ENCODE measurements around the gene VPS8.
"Not testable (repeated sequence)": the region's sequence is repeated elsewhere in the genome, so short reads cannot be mapped to it uniquely, and the experiment has no call there.

VPS8 gene

DNA sequence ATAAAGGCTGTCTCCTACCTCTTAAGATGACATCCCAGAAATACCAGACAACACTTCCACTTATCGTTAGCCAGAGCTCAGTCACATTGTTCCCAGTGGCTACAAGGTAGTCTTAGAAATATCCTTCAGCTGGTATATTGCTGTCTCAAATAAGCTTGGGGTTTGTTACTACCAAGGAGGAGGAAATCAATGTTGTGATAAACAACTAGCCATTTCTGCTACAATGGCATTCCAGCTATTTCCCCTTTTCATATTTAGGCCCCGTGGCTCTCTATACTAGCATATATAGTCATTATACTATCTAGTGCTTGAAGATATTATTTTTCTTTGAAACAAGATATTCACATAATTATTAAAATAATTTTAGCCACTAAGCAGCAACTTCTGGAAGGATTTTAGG lies 56.5 kb downstream of the VPS8 start:
- no peak for DNase-seq

DNA sequence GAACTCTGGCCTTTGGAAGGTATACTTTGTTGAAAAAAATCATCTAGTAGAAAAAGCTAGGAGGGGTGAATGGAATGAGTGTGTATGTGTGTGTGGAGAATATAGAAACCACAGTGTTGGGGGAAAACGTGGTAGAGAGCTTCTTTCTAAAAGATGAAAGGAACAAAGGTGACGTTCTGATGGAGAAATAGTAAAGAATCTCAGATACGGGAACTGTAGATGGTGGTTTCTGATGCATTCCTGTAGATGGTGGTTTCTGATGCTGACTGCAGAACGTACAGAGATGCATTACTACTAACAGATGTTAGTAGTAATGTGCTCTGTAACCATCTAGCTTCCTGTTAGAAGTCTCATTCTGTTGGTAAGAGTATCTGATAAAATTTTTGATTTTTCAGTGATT lies 60.2 kb downstream of the VPS8 start:
- no peak for DNase-seq

DNA sequence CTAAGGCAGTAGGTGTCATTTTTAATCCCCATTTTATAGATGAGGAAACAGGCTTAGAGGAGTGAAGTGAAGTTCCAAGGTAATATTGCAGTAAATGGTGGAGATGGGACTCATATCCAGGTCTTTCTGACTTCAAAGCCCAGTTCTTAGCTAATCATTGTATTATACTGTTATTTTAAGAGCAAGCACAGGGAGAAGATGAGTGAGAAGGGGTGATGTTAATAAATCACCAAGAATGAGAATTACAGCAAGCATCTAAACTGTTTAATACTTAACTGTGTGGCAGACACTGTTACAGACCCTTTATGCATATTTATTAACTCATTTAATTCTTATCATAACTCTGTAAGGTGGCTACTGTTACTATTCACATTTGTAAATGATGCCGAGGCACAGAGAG lies 61.2 kb downstream of the VPS8 start:
- DNase-seq: no peak

DNA sequence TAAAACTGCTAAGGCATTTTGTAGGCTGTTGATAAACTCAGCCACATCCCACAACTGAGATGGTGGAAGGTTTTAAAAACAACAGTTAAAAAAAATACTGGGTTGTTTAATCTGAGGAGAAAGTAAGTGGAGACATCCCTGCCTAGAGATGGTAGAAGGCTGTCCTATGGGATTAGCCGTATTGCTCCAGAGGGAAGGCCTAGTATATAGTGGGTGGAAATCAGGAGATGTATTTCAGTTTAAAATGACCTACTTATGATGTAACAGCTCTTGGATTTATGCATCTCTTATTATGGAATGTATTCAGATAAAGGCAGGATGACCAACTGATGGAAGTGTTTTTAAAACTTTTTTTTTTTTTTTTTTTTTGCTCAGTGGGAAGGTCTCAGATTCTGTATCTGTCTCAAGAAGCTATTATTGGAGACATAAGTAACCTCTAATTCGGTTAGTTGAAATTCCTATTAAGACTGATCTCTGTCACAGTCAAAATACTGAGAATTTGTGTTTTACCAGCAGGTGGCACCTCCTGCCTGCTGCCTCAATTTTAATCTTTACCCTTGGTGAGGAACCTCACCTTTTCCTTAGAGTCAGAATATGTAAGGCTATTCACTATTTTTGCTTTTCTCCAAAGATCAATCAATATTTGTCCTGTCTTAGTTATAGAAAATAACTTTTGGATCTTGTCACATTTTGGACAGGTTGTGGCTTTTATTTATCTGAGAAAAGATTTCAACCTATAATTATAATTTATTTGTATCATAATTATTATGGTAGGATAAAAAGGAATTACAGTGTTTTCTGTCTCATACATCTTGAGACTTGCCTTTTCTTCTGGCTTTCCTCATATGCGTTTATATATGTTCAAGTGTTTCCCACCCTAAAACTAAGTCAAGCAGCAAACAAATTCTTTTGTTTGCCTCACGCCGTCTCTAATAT lies 63.0 kb downstream of the VPS8 start:
- DNase-seq: peak in 7 of 56 donors; percentile 1 to 24 (median 3)

- DNase-seq: no peak
Measured at GRCh38 chr3:184880276-184881019, 68.5 kb downstream of the VPS8 start.

DNA sequence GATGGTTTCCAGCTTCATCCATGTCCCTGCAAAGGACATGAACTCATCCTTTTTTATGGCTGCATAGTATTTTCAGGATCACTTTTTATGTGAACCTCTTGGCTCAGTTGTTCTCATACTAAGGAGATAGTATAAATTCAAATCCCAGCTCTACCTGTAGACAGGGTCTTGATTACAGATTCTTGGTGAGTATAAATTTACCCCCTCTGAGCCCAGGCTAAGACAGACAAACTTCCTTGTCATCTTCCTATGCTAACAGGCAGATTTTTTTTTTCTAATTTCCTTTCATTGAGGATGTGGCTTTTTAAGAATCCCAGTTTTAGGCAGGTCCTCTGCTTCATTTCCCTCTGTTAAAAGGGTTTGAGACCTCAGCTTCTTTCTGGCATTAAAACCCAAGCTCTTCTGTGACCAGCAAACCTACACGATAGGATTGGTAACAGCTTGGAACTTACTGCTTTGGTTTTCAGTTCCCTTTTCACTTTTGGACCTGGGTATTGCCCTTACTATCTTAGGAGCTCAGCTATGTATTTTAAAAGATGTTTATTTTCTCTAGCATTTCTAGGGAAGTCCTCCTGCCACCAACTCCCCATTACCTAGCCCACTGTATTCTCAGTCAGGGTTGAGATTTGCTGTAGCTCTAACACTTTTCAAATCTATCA lies 72.5 kb downstream of the VPS8 start:
- no peak for DNase-seq

GRCh38 chr3:184885112-184885511 lies 73.1 kb downstream of the VPS8 start:
- DNase-seq: no peak

DNA sequence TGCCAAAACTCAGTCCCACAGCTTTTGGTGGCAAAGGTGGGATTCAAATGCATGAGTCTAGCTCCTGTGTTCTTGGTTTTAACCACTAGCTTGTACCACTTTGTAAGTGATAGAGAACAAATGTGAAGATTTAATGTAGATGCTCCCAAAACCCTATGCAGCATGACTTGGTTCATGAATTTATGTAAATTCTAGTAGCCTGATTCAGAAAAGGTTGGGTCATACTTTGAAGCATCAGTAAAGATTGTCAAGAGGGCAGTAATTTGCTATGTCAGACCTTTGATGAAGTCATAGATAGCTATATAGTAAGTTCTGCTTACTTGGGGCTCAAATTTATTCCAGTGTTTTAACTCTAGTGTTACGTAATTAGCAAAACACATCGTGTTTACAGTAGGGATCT lies 75.6 kb downstream of the VPS8 start:
- DNase-seq: no peak

DNA sequence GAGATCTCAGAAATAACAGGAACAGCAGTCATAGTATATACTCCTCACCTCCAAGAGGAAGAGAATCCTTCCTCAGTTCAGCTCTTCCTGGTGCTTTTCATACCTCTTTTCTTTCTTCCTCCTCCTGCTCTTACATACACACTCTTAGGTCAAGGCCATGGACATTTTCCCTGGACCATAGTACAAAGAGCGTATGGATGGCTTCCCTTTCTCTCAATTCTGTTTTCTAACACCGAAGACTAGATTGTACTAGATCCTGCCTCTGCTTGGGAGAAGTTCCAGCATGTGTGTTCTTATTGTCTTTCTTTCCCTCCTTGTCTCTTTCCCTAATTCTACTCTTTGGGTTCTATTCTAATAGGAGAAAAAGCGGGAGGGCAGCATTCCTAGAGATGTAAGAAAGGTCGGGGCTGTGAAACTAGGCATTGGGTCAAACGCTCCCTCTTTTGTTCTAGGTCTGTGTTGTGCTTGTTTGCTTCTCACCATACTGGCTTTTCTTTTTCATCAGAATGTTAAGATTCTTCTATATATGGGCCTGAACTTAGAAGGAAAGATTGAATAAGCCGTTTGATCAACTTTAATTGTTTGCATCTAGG lies 77.4 kb downstream of the VPS8 start:
- DNase-seq: no peak

- DNase-seq: no peak
Measured at GRCh38 chr3:184894051-184894450, 82.1 kb downstream of the VPS8 start.

- DNase-seq: peak in 3 of 56 donors; percentile 2 to 6 (median 6)
Measured at GRCh38 chr3:184895350-184895749, 83.4 kb downstream of the VPS8 start.

DNA sequence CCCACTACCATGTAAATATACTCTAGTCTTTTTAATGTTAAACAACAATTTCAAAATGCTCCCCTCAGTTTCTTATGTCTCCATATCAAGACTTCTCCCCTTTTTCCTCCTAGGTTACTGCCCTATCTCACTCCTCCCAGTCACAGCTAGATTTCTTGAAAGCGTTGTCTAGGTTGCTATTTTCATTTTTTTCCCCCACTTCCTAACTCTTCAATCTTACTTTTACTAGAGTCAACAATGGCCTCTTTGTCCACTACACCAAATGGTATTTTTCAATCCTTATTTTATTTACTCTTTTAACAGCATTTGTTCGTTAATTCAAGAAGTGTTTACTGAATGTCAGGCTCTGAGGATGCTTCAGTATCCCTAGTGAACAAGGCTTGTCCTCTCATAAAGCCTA lies 84.4 kb downstream of the VPS8 start:
- DNase-seq: no peak

- DNase-seq: no peak
Measured at GRCh38 chr3:184899953-184900595, 88.1 kb downstream of the VPS8 start.

GRCh38 chr3:184907031-184907430 lies 95.1 kb downstream of the VPS8 start:
- DNase-seq: not testable (repeated sequence)

GRCh38 chr3:184907681-184908649 lies 96.0 kb downstream of the VPS8 start:
- DNase-seq: peak in 50 of 56 donors; percentile 1 to 74 (median 30)

- no peak for DNase-seq
Measured at GRCh38 chr3:184908859-184909258, 96.9 kb downstream of the VPS8 start.

DNA sequence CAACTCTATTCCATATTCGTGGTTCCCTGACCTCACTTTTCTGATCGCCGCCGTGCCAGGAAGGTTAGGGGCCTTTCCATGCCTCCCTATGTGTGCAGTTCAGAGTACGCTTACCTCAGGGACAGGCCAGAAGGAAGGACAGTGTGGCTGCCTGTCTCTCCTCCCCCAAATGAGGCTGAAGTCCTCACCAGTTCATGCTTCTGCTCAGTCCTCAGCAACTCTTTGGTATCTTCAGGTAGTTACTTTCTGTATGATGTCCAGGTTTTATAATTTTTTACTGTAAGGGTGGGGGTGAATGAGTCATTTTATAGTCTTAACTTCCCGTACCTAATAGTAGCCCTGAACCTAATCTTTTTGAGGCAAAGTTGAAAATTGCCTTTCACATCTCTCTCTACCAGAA lies 98.7 kb downstream of the VPS8 start:
- no peak for DNase-seq

GRCh38 chr3:184911570-184911969 lies 99.6 kb downstream of the VPS8 start:
- no peak for DNase-seq

GRCh38 chr3:184912163-184912562 lies 100.2 kb downstream of the VPS8 start:
- DNase-seq: no peak

DNA sequence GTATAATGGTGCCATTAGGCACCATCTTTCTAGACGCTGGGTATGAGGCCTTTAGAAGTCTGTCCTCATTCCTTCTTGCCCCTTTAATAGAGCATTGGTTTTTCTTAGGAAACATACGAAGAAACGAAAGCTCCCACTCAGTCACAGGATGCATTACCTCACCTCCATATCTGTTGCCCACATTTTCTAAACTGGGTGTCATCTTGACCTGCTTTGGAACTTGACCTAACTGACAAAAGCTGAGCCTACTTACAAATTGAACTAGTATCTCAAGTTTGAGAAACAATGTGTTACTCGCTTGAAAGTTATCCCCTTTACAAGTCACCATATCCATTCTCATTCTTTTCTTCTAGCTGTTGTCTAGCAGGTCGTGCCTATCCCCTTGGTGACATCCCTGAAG lies 102.7 kb downstream of the VPS8 start:
- DNase-seq: no peak

Measured in nucleus accumbens (tissue), 56 donors.